Coronary artery (tissue), 2 donors: ENCODE data around the gene RANBP3.
A peak's percentile ranks its signal among the peaks of the same experiment; 100 is the strongest.

Experiments
- DNase-seq: peaks from one replicate; pipeline ENCODE4 v3.0.0-alpha.2; 2017; ENCODE audit warnings: low spot score
- H3K27ac ChIP-seq, 2 donors: fragments of 200-600 bp; sonication (generic); one replicate each; pipeline ENCODE4 v1.5.1; 2016 to 2019
- H3K4me3 ChIP-seq: fragments of 200-600 bp; sonication (generic); 2 replicates; pipeline ENCODE4 v1.5.1; 2016; ENCODE audit warnings: mild to moderate bottlenecking, moderate library complexity
- TF ChIP-seq, protein P1 (sequence below): fragments of 200-600 bp; sonication (generic); IDR thresholded peaks from one replicate; pipeline ENCODE4 v1.5.1; 2019; ENCODE audit warnings: antibody characterized with exemption

RANBP3 gene

GRCh38 chr19:5911366-5911765 lies 66.6 kb downstream of the RANBP3 start:
- TF ChIP-seq, protein P1, sequence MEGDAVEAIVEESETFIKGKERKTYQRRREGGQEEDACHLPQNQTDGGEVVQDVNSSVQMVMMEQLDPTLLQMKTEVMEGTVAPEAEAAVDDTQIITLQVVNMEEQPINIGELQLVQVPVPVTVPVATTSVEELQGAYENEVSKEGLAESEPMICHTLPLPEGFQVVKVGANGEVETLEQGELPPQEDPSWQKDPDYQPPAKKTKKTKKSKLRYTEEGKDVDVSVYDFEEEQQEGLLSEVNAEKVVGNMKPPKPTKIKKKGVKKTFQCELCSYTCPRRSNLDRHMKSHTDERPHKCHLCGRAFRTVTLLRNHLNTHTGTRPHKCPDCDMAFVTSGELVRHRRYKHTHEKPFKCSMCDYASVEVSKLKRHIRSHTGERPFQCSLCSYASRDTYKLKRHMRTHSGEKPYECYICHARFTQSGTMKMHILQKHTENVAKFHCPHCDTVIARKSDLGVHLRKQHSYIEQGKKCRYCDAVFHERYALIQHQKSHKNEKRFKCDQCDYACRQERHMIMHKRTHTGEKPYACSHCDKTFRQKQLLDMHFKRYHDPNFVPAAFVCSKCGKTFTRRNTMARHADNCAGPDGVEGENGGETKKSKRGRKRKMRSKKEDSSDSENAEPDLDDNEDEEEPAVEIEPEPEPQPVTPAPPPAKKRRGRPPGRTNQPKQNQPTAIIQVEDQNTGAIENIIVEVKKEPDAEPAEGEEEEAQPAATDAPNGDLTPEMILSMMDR = no peak
- DNase-seq = no peak
- no peak overlapping the region for H3K4me3 ChIP-seq
- no peak overlapping the region for H3K27ac ChIP-seq

DNA sequence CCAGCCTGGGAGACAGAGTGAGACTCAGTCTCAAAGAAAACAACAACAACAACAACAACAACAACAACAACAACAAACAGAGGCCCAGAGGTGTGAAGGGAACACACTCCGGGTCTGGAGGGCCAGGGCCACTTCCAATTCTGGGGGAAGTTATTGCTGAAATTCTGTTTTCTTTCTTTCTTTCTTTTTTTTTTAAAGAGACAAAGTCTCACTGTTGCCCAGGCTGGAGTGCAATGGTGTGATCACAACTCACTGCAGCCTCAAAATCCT lies 67.4 kb downstream of the RANBP3 start:
- no peak overlapping the region for H3K4me3 ChIP-seq
- DNase-seq = no peak
- TF ChIP-seq, protein P1 = no peak
- no peak overlapping the region for H3K27ac ChIP-seq

DNA sequence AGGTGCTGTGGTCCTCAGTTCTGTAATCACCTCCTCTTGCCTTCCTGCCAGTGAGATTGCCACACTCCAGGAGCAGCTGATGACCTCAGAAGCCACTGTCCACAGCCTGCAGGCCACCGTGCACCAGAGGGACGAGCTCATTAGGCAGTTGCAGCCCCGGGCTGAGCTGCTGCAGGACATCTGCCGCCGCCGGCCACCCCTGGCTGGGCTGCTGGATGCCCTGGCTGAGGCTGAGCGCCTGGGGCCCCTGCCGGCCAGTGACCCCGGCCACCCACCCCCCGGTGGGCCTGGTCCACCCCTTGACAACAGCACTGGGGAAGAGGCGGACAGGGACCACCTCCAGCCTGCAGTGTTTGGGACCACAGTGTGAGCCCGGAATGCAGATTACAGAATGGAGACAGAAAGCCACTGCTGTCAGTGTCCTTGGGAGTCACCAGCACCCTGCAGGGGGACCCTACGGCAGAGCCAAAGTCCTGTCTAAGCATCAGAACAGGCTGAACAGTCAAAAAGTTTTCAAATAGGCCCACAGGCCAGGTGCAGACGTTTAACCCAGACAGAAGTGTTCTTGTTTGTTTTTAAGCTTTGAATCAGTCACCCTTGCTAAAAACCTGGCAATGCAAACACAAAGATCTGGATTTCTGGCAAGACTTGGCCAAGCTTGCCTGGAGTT lies 69.0 kb downstream of the RANBP3 start:
- Histone ChIP-seq H3K4me3 (no peak overlapping the region), H3K27ac (no peak overlapping the region)
- DNase-seq = no peak
- TF ChIP-seq, protein P1 = no peak

DNA sequence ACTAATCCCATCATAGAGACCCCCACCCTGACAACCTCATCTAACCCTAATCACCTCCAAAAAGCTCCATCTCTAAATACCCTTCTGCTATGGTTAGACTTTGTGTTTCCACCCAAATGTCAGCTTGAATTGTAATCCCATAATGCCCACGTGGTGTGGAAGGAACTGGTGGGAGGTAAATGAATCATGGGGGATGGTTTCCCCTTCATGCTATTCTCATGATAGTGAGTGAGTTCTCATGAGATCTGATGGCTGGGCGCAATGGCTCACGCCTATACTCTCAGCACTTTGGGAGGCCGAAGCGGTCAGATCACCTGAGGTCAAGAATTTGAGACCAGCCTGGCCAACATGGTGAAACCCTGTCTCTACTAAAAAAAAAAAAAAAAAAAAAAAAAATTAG lies 70.7 kb downstream of the RANBP3 start:
- H3K27ac ChIP-seq = no peak overlapping the region
- TF ChIP-seq, protein P1 = no peak
- H3K4me3 ChIP-seq = no peak overlapping the region
- no peak for DNase-seq

DNA sequence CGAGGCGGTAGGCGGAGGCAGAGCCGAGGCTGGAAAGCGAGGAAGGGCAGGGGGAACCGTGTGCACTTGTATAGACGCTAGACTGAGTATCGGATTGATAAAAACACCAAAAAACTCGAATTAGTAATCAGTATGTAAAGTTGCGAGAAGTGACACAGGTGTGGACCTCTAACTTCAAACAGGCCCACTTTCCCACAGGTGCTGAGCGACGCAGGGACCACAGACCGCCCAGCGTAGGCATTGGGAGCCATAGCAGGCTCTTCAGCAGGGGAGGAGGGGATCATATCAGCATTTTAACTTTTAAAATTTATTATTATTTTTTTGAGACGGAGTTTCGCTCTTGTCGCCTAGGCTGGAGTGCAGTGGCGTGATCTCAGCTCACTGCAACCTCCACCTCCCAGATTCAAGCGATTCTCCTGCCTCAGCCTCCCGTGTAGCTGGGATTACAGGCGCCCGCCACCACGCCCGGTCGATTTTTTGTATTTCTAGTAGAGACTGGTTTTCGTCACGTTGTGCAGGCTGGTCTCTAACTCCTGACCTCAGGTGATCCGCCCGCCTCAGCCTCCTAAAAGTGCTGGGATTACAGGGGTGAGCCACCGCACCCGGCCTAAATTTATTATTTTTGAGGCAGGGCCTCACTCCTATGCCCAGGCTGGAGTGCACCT lies 72.7 kb downstream of the RANBP3 start:
- Histone ChIP-seq H3K27ac (peak overlapping the region; percentile 6 to 94), H3K4me3 (peak overlapping the region; percentile 94)
- no peak for DNase-seq
- TF ChIP-seq, protein P1 = no peak

GRCh38 chr19:5904352-5905113 lies 73.4 kb downstream of the RANBP3 start, which contains the start of gene VMAC:
VMAC (plus strand) TSS chr19:5904872; CDS start chr19:5904891, 19 bp downstream.
- H3K4me3 ChIP-seq = peak within 1 kb of the TSS; percentile 94
- DNase-seq = peak; percentile 100
- TF ChIP-seq, protein P1 = no peak
- H3K27ac ChIP-seq = peak within 1 kb of the TSS; percentile 91 to 94
